CD14-positive monocyte (primary cell): ENCODE results near the gene ARMC6. TPM values are rescaled to one million over a fixed set of nuclear protein-coding genes. Genes with fewer than 3 reads are reported as not detected.

Experiments
- DNase-seq, 3 donors: peaks; one replicate each; pipeline ENCODE4 v3.0.0-alpha.2; 2011 to 2022
- H2AFZ ChIP-seq: 2 replicates; pipeline ENCODE4 v1.6.0; 2012; ENCODE audit warnings: mild to moderate bottlenecking, low read depth, low read length, inconsistent platforms; ENCODE audit not compliant: insufficient read depth, poor library complexity, severe bottlenecking
- H3K27ac ChIP-seq, 2 donors: 1 replicate in 1 of 2; 2 replicates in 1 of 2; pipeline ENCODE4 v1.5.1; 2012 to 2013; ENCODE audit warnings: low read length in 2 of 2, control low read depth in 1 of 2, inconsistent platforms in 1 of 2, low read depth in 1 of 2, mild to moderate bottlenecking in 1 of 2
- H3K27me3 ChIP-seq, 2 donors: one replicate each; pipeline versions ENCODE4 v1.6.0 to v1.6.1; 2011 to 2013; ENCODE audit warnings: low read length in 2 of 2; ENCODE audit not compliant: control insufficient read depth in 2 of 2, insufficient read depth in 2 of 2
- H3K36me3 ChIP-seq, 2 donors: replicated peaks in 1 of 2; 1 replicate in 1 of 2; 2 replicates in 1 of 2; pipeline versions ENCODE4 v1.5.1 to v1.6.1; 2012 to 2013; ENCODE audit warnings: low read length in 2 of 2, control low read depth in 1 of 2, inconsistent platforms in 1 of 2, mild to moderate bottlenecking in 1 of 2; ENCODE audit not compliant: insufficient read depth in 2 of 2, control insufficient read depth in 1 of 2
- H3K4me1 ChIP-seq, 2 donors: 1 replicate in 1 of 2; 2 replicates in 1 of 2; pipeline versions ENCODE4 v1.5.1 to v1.6.1; 2012 to 2013; ENCODE audit warnings: low read length in 2 of 2, control low read depth in 1 of 2, inconsistent platforms in 1 of 2, mild to moderate bottlenecking in 1 of 2, moderate library complexity in 1 of 2; ENCODE audit not compliant: insufficient read depth in 2 of 2, control insufficient read depth in 1 of 2
- H3K4me2 ChIP-seq: replicated peaks from 2 replicates; pipeline ENCODE3; 2012; ENCODE audit warnings: low read length, moderate library complexity, mild to moderate bottlenecking; ENCODE audit not compliant: poor library complexity, severe bottlenecking; ENCODE audit errors: extremely low read depth
- H3K4me3 ChIP-seq, 3 experiments: fragments of 200-600 bp in 1 of 3; sonication (generic) in 1 of 3; replicated peaks in 1 of 3; 1 replicate in 2 of 3; 2 replicates in 1 of 3; pipeline ENCODE4 v1.5.1; 2011 to 2013; ENCODE audit warnings: low read length in 3 of 3, mild to moderate bottlenecking in 3 of 3, control low read depth in 2 of 3, low read depth in 2 of 3, inconsistent platforms in 1 of 3, moderate library complexity in 1 of 3
- H3K79me2 ChIP-seq: 2 replicates; pipeline ENCODE4 v1.6.0; 2012; ENCODE audit warnings: mild to moderate bottlenecking, control low read depth, inconsistent platforms, low read length, moderate library complexity; ENCODE audit not compliant: insufficient read depth
- H3K9ac ChIP-seq: 2 replicates; pipeline ENCODE4 v1.6.0; 2017; ENCODE audit warnings: low read length, mild to moderate bottlenecking; ENCODE audit not compliant: insufficient read depth, poor library complexity, severe bottlenecking
- H3K9me3 ChIP-seq, 2 donors: replicated peaks in 1 of 2; 1 replicate in 1 of 2; 2 replicates in 1 of 2; pipeline versions ENCODE4 v1.5.1 to v1.6.1; 2012 to 2013; ENCODE audit warnings: low read length in 2 of 2, control low read depth in 1 of 2; ENCODE audit not compliant: control insufficient read depth in 1 of 2, insufficient read depth in 1 of 2
- H4K20me1 ChIP-seq: 2 replicates; pipeline ENCODE4 v1.6.0; 2012; ENCODE audit warnings: mild to moderate bottlenecking, low read length, control low read depth, moderate library complexity; ENCODE audit not compliant: insufficient read depth
- H3K27ac Mint-ChIP-seq, 7 donors: one replicate each; pipeline ENCODE4 v1.8.0; 2020; ENCODE audit warnings: mild to moderate bottlenecking in 7 of 7, mixed read lengths in 7 of 7, moderate library complexity in 6 of 7, inconsistent platforms in 2 of 7
- H3K27me3 Mint-ChIP-seq, 3 donors: one replicate each; pipeline ENCODE4 v1.8.0; 2021 to 2022; ENCODE audit warnings: low read depth in 3 of 3, mild to moderate bottlenecking in 3 of 3, mixed read lengths in 3 of 3, moderate library complexity in 3 of 3, inconsistent platforms in 1 of 3
- H3K36me3 Mint-ChIP-seq, 2 donors: one replicate each; pipeline ENCODE4 v1.8.0; 2020; ENCODE audit warnings: mixed read lengths in 2 of 2, inconsistent platforms in 1 of 2, mild to moderate bottlenecking in 1 of 2
- H3K4me1 Mint-ChIP-seq: one replicate; pipeline ENCODE4 v1.8.0; 2020; ENCODE audit warnings: mild to moderate bottlenecking, mixed read lengths
- H3K4me3 Mint-ChIP-seq, 2 donors: one replicate each; pipeline ENCODE4 v1.8.0; 2020; ENCODE audit warnings: mild to moderate bottlenecking in 2 of 2, mixed read lengths in 2 of 2, moderate library complexity in 1 of 2
- H3K9me3 Mint-ChIP-seq, 7 donors: one replicate each; pipeline ENCODE4 v1.8.0; 2020 to 2022; ENCODE audit warnings: mixed read lengths in 7 of 7, mild to moderate bottlenecking in 6 of 7, moderate library complexity in 6 of 7, inconsistent platforms in 2 of 7
- CTCF ChIP-seq: fragments of 200-600 bp; IDR thresholded peaks from one replicate; pipeline ENCODE4 v1.8.0; 2022; ENCODE audit warnings: antibody characterized with exemption, mild to moderate bottlenecking
- WGBS: methylation state at CpG from one replicate; pipeline ENCODE4 v1.1.5; 2013; ENCODE audit warnings: missing lambda C conversion rate; ENCODE audit not compliant: insufficient coverage; 5-methylcytosine and 5-hydroxymethylcytosine counted together
- intact Hi-C, 2 donors: fragments of 100-400 bp; cut with micrococcal nuclease; formaldehyde crosslinking; loops; one replicate each; pipeline versions ENCODE4 v1.15.0 to v1.15.1; 2023
- polyA plus RNA-seq, 3 donors: library from polyadenylated mRNA; depleted of rRNA in 1 of 3; unstranded in 2 of 3; stranded (reverse) in 1 of 3; fragments of 300-500 nt in 2 of 3; fragments of >200 nt in 1 of 3; fragmentation: Illumina TruSeq in 2 of 3; gene quantifications; 1 replicate in 2 of 3; 2 replicates in 1 of 3; pipeline ENCODE4 v1.2.3, GENCODE V29; 2012 to 2021

The ARMC6 gene
- polyA plus RNA-seq, 3 donors, result 22.3 to 29.6 (median 26.1) TPM

DNA sequence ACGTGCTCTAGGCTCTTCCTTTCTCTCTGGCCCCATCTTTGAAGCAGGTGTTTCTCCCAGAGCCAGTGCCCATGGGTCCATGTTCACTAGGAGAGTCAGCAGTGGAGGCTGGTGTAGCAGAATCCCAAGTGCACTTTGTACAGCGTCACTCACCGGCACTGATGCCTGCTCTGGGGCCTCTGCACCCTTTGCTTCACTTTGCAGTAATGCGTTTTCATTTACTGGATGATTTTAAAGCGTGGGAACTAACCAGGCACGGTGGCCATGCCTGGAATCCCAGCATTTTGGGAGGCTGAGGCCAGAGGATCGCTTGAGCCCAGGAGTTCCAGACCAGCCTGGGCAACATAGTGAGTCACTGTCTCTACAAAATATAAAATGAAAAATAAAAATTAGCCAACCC, 61.1 kb downstream of the ARMC6 start:
- H3K4me3 Mint-ChIP-seq, result no peak overlapping the region
- no peak overlapping the region for H3K27ac Mint-ChIP-seq
- Histone ChIP-seq H3K27ac (no peak overlapping the region), H3K9ac (no peak overlapping the region), H3K9me3 (no peaks in the 10 kb centered on the region), H2AFZ (no peak overlapping the region), H3K27me3 (no peaks in the 10 kb centered on the region), H3K79me2 (no peaks in the 10 kb centered on the region), H4K20me1 (no peaks in the 10 kb centered on the region), H3K4me1 (no peaks in the 10 kb centered on the region), H3K4me3 (no peak overlapping the region), H3K36me3 (no peaks in the 10 kb centered on the region), H3K4me2 (no peak overlapping the region)
- WGBS, result 100% methylated on average over 4 of the region's 7 CpGs
- H3K27me3 Mint-ChIP-seq, result peaks cover 0 to 2% (median 0%) of the 10 kb centered on the region in 3 donors
- no peaks in the 10 kb centered on the region for H3K4me1 Mint-ChIP-seq
- intact Hi-C loops, result no loop called here
- DNase-seq, result no peak
- TF ChIP-seq CTCF, result no peak
- peaks cover 5 to 8% of the 10 kb centered on the region in 2 donors for H3K36me3 Mint-ChIP-seq
- H3K9me3 Mint-ChIP-seq, result no peaks in the 10 kb centered on the region

DNA sequence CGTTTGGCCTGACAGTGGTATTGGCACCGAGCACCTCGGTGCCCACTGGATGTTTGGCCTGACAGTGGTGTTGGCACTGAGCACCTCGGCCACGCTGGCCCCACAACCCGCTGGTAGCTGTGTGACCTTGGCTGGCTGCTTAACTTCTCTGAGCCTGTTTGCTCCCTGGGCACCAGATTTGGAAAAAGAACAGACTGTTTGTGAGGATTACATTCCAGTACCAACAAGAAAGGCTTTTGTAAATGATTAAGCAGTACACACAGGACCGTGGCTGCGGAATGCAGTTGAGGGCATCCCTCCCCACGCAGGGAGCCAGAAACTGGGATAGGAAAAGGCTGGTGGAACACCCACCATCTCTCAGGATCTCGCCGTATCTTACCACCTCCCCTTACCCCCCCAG, 62.3 kb downstream of the ARMC6 start:
- Histone ChIP-seq H2AFZ (no peak overlapping the region), H3K4me1 (no peaks in the 10 kb centered on the region), H3K9ac (no peak overlapping the region), H3K4me2 (no peak overlapping the region), H3K27ac (no peak overlapping the region), H3K27me3 (no peaks in the 10 kb centered on the region), H3K4me3 (no peak overlapping the region), H3K36me3 (no peaks in the 10 kb centered on the region), H3K79me2 (no peaks in the 10 kb centered on the region), H3K9me3 (no peaks in the 10 kb centered on the region), H4K20me1 (no peaks in the 10 kb centered on the region)
- H3K27ac Mint-ChIP-seq, result no peak overlapping the region
- intact Hi-C loops, result no loop called here
- peaks cover 0 to 2% (median 0%) of the 10 kb centered on the region in 3 donors for H3K27me3 Mint-ChIP-seq
- DNase-seq, result no peak
- no peaks in the 10 kb centered on the region for H3K9me3 Mint-ChIP-seq
- H3K36me3 Mint-ChIP-seq, result peaks cover 5 to 8% of the 10 kb centered on the region in 2 donors
- 79% methylated on average over 6 of the region's 11 CpGs for WGBS
- H3K4me1 Mint-ChIP-seq, result no peaks in the 10 kb centered on the region
- no peak for TF ChIP-seq CTCF
- no peak overlapping the region for H3K4me3 Mint-ChIP-seq
